Neuron (in vitro differentiated cells): Measurements from ENCODE around the gene MYO5C.

Experiments used
- H2AFZ ChIP-seq: one replicate; pipeline ENCODE4 v1.6.1; 2013; ENCODE audit warnings: low read depth, mild to moderate bottlenecking, inconsistent platforms, low read length, moderate library complexity
- H3K27me3 ChIP-seq: one replicate; pipeline ENCODE4 v1.6.1; 2013; ENCODE audit warnings: low read length; ENCODE audit not compliant: insufficient read depth
- H3K36me3 ChIP-seq: one replicate; pipeline ENCODE4 v1.6.1; 2013; ENCODE audit warnings: low read length; ENCODE audit not compliant: insufficient read depth
- H3K4me1 ChIP-seq: one replicate; pipeline ENCODE4 v1.6.1; 2013; ENCODE audit warnings: low read length; ENCODE audit not compliant: insufficient read depth
- H3K4me3 ChIP-seq: 2 replicates; pipeline ENCODE4 v1.5.1; 2013; ENCODE audit warnings: mild to moderate bottlenecking, low read length, moderate library complexity
- H3K9me3 ChIP-seq: one replicate; pipeline ENCODE4 v1.6.1; 2013; ENCODE audit warnings: low read length

The MYO5C gene

DNA sequence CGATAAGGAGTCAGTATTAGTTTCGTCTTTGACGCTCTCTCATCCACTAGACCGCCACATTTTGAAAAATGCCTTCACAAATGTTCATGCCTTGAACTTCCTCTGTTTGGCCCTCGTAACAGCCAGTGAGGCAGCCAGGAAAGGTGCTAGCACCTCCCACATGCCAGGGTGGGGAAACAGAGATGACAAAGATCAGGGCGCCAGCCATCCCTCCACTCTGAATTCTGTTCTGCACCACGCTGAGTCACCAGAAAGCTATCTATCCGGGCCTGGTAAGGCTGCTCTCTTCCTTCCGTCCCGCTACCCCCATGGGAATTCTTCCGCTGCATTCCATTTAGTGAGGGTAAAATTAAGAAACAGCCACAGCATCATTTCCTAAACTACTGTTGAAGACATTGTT is 151.7 kb downstream of the MYO5C start:
- no peak overlapping the region for H2AFZ ChIP-seq
- H3K4me3 ChIP-seq: no peak overlapping the region
- H3K27me3 ChIP-seq: no peaks in the 10 kb centered on the region
- peaks cover 15% of the 10 kb centered on the region for H3K36me3 ChIP-seq
- peaks cover 8% of the 10 kb centered on the region for H3K9me3 ChIP-seq
- no peaks in the 10 kb centered on the region for H3K4me1 ChIP-seq
